Pons (tissue), 1 donor: Measurements from ENCODE around the gene NDN.
"Not testable (repeated sequence)": the region's sequence is repeated elsewhere in the genome, so short reads cannot be mapped to it uniquely, and the experiment has no call there.

Experiments
- DNase-seq: peaks from one replicate; pipeline ENCODE4 v3.0.0-alpha.2; 2016; ENCODE audit warnings: low spot score

NDN gene, protein sequence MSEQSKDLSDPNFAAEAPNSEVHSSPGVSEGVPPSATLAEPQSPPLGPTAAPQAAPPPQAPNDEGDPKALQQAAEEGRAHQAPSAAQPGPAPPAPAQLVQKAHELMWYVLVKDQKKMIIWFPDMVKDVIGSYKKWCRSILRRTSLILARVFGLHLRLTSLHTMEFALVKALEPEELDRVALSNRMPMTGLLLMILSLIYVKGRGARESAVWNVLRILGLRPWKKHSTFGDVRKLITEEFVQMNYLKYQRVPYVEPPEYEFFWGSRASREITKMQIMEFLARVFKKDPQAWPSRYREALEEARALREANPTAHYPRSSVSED

DNA sequence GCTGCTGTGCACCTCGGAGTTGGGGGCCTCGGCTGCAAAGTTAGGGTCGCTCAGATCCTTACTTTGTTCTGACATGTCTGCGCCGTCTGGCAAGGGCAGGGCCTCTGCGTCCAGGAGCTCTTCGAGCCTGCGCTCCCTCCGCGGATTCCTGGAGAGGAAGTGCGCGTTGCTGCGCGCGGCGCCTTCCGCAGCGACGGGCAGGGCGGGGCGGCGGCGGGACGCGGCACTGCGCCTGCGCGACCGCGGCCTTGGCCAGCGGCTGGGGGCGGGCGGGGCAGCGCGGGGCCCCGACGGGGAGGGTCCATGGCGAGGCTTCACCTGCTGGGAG lies at the start of gene NDN:
NDN (minus strand) TSS at position 163 of the 328 bp plus-strand sequence; CDS start at position 75, 88 bp downstream.
- DNase-seq: peak; percentile 15

DNA sequence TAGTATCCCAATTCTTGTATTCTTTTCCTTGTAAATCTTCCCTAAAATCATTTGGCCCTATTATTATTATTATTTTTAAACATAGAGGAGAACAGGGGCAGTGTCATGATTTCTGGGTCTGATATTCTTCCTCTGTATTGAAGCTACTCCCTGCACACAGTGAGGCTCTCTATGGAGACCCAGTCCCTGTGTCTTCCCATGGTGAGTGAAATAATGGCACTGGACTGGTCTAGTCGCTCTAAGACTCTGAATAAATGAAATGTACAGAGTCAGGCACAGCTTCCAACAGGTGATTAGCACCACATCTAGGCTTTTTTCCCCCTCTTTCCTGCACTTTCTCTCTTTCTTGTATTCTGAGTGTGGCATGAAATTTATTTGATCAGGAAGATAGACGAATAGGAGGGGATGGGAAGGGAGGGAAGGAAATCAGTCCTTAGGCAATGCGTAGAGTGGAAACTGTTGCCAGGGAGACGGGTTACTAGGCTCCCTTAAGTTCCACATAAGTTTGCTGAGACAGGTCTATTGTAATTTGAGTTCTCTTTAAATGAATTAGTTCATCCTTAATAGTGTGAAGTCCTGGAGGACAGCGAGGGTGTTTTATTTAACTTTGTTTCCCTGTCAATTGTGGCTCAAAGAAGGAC lies 49.0 kb upstream of the NDN start:
- DNase-seq: no peak

DNA sequence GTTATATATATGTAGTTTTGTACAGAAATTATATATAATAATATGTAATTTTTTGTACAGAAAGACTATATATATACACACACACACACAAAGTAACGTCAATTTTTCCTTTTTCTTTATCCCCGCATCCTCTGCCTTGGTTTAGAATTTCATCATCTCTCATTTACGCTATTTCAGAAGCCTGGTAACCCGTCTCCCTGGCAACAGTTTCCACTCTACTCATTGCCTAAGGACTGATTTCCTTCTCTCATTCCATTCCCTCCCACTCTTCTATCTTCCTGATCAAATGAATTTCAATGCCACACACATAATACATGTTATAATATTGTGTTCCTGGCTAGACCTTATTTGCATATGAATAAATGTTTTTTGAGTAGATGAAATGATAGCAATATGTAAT lies 47.8 kb upstream of the NDN start:
- DNase-seq: no peak

DNA sequence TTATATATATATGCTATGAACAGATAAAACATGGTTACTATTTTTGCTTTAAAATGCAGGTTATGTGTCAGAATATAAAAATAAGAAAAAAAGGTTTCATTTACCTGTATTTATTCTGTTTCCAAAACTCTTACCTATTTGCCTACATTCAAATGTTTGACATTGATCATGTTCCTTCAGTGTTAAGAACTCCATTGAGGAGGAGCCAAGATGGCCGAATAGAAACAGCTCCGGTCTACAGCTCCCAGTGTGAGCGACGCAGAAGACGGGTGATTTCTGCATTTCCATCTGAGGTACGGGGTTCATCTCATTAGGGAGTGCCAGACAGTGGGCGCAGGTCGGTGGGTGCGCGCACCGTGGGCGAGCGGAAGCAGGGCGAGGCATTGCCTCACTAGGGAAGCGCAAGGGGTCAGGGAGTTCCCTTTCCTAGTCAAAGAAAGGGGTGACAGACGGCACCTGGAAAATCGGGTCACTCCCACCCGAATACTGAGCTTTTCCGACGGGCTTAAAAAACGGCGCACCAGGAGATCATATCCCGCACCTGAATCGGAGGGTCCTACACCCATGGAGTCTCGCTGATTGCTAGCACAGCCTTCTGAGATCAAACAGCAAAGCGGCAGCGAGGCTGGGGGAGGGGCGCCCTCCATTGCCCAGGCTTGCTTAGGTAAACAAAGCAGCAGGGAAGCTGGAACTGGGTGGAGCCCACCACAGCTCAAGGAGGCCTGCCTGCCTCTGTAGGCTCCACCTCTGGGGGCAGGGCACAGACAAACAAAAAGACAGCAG lies 27.0 kb upstream of the NDN start:
- DNase-seq: not testable (repeated sequence)

DNA sequence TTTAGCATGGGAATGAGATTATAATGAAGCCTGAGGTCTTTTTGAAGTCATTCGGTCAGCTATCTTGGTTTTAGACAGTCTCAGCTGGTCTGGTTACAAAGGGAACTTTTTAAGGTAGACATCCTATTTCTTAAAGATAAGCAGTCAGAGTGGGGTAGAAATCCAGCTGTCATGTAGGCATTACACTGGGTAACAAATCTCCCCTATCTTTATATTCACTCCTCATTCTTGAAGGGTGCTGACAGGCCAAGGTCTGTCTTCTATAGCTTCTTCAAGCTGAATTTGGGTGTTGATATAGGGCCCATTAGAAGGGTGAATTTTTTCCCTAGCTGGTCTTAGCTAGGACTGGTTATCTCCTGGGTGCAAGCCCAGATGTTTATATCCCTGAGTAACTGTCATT lies 21.2 kb upstream of the NDN start:
- DNase-seq: no peak

DNA sequence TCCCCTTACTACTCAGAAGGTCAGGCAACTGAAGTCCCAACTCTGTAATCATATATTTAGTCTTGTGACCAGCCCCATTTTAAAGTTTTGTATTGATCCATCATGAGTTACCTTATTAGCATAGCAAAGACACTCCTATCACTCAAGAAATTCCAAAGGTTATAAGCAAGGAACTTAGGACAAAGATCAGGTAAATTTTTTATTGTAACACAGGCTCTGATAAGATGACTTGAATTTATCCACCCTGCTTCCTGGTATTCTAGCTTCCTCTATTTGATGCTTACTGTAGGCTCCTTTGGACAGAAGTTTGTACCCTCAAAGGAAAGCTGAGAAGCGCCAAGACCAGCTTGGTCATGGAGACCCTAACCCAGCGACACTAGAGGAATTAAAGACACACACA lies 8.2 kb upstream of the NDN start:
- no peak for DNase-seq

DNA sequence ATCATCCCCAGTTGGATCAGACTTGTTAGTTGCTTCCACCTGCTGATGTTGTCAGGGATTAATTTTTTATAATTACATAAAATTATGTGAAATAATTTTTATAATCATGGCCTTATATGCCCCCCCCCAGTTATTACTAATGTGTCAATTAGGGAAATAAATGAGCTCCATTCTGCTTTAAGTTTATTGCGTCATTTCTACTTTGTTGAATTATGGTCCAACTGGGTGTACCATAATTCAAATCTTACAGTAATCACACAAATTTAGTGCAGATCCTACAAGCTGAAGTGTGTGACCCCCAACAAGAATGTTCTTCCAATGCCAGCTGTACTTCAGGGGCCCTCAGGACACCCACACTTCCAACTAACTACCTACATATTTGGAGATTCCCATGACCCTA lies 7.5 kb upstream of the NDN start:
- DNase-seq: no peak

DNA sequence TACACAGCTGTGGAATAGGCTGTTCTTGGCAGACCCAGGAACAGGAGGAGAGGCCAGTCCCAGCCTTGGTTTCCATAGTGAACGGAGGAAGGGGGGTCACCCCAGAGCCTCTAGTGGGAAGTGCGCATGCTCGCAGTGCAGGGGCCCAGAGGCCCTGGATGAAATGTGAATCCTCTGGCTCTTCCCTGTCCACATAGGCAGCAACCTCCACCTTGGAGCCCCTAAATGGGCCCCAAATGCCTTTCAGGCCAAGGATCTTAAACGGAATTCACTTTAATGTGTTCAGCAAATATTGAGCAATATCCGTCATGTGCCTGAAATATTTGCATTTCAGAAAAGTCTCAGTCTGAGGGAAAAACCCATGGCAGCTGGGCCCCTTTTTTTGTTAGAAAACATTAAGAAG lies 3.3 kb upstream of the NDN start:
- peak; percentile 72 for DNase-seq

DNA sequence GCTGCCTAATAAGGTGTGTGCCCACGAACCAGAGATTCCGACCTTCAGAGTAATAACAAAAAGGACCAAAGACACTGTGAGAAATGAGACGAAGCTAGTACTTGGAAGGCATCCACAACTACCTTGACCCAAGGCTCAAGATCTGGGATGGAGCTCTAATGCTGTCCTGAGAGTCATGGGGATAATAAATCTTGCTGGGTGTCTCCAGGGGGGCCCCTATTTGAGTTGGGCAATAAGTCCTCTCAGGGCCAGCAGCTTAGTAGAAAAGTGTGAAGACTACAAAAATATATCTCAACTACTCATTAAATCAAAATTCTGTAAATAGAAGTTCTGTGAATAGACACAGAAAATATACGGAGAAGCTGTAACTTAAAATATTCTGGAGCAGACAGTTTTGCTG lies 2.9 kb upstream of the NDN start:
- no peak for DNase-seq

DNA sequence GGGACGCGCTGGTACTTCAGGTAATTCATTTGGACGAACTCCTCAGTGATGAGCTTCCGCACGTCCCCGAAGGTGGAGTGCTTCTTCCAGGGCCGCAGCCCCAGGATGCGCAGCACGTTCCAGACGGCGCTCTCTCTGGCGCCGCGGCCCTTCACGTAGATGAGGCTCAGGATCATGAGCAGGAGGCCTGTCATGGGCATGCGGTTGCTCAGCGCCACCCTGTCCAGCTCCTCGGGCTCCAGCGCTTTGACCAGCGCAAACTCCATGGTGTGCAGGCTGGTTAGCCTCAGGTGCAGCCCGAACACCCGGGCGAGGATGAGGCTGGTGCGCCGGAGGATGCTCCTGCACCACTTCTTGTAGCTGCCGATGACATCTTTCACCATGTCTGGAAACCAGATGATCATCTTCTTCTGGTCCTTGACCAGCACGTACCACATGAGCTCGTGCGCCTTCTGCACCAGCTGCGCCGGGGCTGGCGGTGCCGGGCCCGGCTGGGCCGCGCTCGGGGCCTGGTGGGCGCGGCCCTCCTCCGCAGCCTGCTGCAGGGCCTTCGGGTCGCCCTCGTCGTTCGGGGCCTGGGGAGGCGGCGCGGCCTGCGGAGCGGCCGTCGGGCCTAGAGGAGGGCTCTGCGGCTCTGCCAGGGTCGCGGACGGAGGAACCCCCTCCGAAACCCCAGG lies 501 bp downstream of the NDN start:
- no peak for DNase-seq

DNA sequence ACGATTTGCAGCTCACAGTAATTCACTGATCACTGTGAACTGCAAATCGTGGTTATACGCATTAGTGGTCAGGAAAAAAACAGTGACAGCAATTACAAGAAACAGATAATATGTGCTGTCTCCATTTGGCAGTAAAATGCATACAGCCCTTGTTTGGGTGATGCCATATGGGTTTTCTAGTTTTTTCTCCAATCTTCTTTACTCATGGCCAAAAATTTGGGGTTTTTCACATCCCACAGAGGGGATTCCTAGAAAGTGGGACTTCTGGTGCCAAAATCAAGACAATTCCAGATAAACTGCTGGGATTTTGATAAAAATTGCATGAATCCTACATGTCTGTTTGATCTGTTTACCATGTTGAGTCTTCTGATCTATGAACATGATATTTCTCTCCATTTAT lies 15.6 kb downstream of the NDN start:
- no peak for DNase-seq

DNA sequence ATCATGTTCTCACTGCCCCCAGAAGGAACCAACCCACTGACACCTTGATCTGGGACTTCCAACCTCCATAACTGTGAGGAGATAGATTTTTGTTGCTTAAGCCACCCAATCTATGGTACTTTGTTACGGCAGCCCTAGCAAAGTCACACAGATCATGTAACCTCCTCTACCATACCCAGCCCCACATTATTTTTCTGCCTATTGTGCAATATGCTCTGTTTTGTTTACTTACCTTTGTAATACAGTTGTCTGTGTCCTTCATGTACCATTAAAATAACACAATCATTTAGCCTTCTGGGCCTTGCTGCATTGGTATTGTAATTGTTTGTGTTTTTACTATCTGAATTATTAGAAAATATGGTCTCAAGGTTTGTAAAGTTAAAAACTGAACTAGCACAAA lies 16.1 kb downstream of the NDN start:
- no peak for DNase-seq

DNA sequence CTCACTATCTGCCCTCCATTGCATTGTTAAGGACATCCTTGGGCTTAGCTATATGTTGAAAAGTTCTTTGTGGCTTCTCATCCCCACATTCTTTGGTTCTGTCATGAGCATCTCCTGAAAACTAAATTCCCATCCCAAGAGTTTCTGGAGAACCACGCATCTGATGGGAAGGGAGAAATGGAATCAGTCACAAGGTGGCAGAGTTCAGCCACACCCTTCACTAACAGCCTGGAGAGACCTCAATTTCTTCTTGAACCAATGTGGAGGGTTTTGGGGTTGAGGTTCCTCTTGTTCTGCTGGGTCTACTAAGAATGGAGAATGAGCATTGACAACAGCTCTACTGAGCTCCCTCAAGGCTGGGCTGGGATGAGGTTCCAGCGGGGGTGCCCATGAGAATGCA lies 23.9 kb downstream of the NDN start:
- DNase-seq: no peak

DNA sequence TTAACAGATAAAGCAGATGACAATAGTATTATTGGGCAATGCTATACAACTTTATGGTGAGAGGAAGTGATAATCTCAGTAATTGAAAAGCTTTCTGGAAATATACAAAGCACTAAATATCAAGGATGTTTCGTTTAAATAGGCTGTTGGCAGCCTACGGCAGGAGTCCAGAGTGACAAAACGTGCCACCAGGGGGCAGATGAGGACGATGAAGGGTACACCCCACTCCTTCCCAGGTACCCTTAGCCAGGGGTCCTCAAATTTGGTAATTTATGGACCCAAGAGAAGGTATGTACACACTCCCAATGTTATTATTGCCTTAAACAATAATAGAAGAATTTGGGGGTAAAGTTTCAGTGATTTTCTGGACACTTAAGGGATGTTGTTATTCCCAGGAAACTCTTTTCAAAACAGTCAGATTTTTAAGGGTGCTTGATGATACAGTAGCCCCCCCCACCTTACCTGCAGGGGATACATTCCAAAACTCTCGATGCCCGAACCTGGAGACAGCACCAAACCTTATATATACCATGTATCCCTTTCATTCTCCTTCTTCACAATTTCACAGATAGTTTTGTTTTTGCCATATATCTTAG lies 38.1 kb downstream of the NDN start:
- DNase-seq: peak; percentile 35

DNA sequence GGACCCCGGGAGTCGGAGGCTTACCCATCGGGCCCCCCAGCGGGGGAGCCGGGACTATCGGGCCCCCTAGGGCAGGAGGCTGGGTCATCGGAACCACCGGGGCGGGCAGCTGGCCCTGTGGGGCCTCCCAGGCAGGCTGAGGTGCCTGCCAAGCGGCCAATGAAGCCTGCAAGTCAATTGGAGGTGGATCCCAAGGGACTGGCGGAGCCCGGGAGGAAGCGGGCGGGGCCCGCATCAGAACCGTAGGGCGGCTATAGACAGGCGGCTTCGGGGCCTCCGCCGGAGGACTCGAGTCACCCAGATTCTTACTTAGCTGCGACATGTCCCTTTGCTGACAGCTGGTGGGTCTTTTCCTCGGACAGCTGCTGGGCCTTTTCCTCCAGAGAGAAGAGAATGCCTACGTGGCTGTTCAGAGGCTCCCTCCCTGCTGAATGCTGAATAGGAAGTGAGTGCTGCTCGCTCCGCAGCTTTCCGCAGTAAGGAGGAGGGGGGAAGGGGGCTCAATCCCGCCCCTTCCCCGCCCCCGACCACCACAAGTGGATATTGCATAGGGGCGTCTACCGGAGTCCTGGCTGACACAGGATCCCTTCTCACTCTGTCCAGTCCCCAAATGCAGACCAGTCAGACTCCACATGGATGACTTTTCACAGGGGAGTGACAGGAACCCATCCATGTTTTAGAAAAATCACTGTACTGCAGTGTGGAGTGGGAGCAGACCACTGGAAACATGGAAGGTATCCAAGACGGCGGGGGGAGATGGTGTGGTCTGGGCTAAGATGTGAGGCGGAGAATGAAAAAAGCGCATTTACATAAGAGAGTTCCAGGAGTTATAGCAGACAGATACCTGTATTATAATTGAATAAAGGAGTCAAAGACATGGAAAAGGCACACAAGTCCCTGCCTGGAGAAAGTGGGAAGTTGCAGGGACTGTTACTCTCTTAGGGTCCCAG lies 39.4 kb downstream of the NDN start, which contains the start of gene MAGEL2:
MAGEL2 (minus strand) TSS at position 447 of the 950 bp plus-strand sequence; CDS start at position 322, 125 bp downstream.
- no peak for DNase-seq

DNA sequence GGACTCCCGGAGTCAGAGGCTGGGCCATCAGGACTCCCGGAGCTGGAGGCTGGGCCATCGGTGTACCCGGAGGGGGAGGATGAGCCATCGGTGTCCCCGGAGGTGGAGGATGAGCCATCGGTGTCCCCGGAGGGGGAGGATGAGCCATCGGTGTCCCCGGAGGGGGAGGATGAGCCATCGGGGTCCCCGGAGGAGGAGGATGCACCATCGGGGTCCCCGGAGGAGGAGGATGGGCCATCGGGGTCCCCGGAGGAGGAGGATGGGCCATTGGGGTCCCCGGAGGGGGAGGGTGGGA lies 40.2 kb downstream of the NDN start:
- no peak for DNase-seq

DNA sequence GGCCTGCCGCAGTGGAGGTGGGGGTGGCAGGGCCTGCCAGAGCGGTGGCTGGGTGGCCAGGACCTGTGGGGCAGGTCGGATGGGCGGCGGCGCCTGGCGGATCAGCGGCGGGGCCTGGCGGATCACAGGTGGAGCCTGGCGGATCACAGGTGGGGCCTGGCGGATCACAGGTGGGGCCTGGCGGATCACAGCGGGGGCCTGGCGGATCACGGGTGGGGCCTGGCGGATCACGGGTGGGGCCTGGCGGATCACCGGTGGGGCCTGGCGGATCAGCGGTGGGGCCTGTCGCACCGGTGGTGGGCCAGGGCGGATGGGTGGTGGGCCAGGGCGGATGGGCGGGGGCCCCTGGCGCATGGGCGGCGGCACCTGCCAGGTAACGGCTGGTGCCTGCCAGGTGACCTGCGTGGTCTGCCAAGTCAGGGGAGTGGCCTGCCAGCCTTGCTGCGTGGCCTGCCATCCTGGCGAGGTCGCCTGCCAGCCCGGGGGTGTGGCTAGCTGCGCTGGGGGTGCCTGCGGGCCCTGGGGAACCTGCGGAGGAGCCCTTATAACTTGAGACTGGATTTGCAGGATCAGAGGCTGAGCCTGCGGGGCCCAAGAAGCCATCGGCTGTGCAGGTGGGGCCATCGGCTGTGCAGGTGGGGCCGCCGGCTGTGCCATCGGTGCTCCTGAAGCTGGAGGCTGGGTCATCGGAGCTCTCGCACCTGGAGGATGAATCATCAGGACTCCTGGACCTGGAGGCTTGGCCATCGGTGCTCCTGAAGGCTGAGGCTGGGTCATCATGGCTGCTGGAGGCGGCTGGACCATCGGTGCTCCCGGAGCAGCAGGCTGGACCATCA lies 40.7 kb downstream of the NDN start:
- DNase-seq: no peak

DNA sequence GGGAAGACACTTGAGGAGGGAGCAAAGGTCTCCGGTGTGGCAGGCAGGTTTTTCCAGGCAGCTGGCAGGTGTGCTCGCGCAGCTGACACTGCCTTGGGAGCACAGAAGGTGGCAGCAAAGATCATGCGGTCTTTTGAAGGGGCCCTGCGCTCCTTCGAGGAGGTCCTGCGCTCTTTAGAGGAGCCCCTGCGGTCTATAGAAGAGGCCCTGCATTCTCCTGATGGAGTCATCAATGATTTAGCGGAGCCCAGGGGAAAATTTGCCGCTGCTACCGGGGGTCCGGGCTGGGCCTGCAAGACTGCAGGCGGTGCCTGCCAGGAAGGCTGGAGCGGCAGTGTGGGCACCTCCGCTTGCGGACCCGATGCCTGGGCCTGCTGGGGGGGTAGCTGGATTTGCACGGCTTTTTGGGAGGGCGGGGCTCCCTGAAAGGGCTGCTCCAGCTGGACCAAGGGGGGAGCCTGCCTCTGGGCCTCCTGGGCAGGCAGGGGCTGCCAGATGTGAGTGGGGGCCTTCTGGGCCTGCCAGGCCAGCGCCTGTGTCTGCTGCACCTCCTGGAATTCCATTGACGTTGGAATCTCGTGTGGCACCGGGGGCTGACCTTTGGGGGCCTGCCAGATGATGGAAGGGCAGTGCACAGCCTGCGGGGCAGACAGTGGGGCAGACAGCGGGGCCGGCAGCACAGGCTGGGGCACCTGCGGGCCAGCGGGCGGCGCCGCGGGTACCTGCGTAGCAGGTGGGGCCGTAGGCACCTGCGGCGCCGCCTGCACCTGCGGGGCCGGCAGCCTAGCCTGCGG lies 41.5 kb downstream of the NDN start:
- DNase-seq: no peak

DNA sequence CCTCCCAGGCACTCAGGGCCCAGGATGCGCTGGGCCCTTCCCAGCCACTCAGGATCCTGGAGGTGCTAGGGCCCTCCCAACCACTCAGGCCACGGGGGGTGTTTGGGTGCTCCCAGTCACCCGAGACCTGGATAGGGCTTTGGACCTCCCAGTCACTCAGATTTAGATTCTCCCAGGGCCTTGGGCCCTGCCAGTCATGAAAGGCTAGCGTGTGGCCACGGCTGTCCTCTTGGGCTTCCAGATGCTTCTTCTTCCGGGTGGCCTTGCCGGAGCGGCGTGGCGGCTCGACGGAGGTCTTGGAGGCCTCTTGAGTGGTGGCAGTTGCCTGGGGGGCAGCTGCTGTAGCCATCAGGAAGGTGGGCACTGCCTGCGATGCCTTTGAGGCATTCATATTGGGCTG lies 42.3 kb downstream of the NDN start:
- DNase-seq: no peak
